ENCODE measurements around the gene IGFL1.
"Not testable (repeated sequence)": the region's sequence is repeated elsewhere in the genome, so short reads cannot be mapped to it uniquely, and the experiment has no call there.

Gene IGFL1

GRCh38 chr19:46229442-46229841 lies at the start of gene IGFL1:
IGFL1 (plus strand) TSS chr19:46229742; CDS start chr19:46229775, 33 bp downstream.
- no peak for DNase-seq (ENCODE audit: low spot score)

GRCh38 chr19:46180701-46181387 lies 48.7 kb upstream of the IGFL1 start:
- no peak for DNase-seq (ENCODE audit: low spot score)

GRCh38 chr19:46181388-46181779 lies 48.2 kb upstream of the IGFL1 start:
- no peak for DNase-seq (ENCODE audit: low spot score)

- no peak for DNase-seq (ENCODE audit: low spot score)
Measured at GRCh38 chr19:46182476-46182875, 47.1 kb upstream of the IGFL1 start.

- DNase-seq (ENCODE audit: low spot score), result not testable (repeated sequence)
Measured at GRCh38 chr19:46184775-46185710, 44.5 kb upstream of the IGFL1 start.

- no peak for DNase-seq (ENCODE audit: low spot score)
Measured at GRCh38 chr19:46186101-46186716, 43.3 kb upstream of the IGFL1 start.

- DNase-seq (ENCODE audit: low spot score), result no peak
Measured at GRCh38 chr19:46186717-46187101, 42.8 kb upstream of the IGFL1 start.

- DNase-seq (ENCODE audit: low spot score), result no peak
Measured at GRCh38 chr19:46189971-46190888, 39.3 kb upstream of the IGFL1 start.

- no peak for DNase-seq (ENCODE audit: low spot score)
Measured at GRCh38 chr19:46191356-46191755, 38.2 kb upstream of the IGFL1 start.

GRCh38 chr19:46191972-46192371 lies 37.6 kb upstream of the IGFL1 start:
- no peak for DNase-seq (ENCODE audit: low spot score)

- DNase-seq (ENCODE audit: low spot score), result not testable (repeated sequence)
Measured at GRCh38 chr19:46192626-46192991, 36.9 kb upstream of the IGFL1 start.

- no peak for DNase-seq (ENCODE audit: low spot score)
Measured at GRCh38 chr19:46192992-46193650, 36.4 kb upstream of the IGFL1 start.

GRCh38 chr19:46193678-46194077 lies 35.9 kb upstream of the IGFL1 start:
- DNase-seq (ENCODE audit: low spot score), result no peak

- no peak for DNase-seq (ENCODE audit: low spot score)
Measured at GRCh38 chr19:46195104-46195503, 34.4 kb upstream of the IGFL1 start.

- DNase-seq (ENCODE audit: low spot score), result not testable (repeated sequence)
Measured at GRCh38 chr19:46195919-46196318, 33.6 kb upstream of the IGFL1 start.

- DNase-seq (ENCODE audit: low spot score), result no peak
Measured at GRCh38 chr19:46196410-46197124, 33.0 kb upstream of the IGFL1 start.

- DNase-seq (ENCODE audit: low spot score), result no peak
Measured at GRCh38 chr19:46197314-46198070, 32.0 kb upstream of the IGFL1 start.

- no peak for DNase-seq (ENCODE audit: low spot score)
Measured at GRCh38 chr19:46198756-46199155, 30.8 kb upstream of the IGFL1 start.

- DNase-seq (ENCODE audit: low spot score), result no peak
Measured at GRCh38 chr19:46201454-46202310, 27.9 kb upstream of the IGFL1 start.
